OCI-LY3 (cell line): Measurements from ENCODE around the gene VWC2.

Experiments
- CTCF ChIP-seq: fragments of 200-600, 300-600 bp; sonication (generic); IDR thresholded peaks from 2 replicates; pipeline ENCODE4 v1.5.1; 2014; ENCODE audit warnings: antibody characterized with exemption, low read length, low read depth
- EZH2phosphoT487 ChIP-seq: fragments of 200-600 bp; shearing (Covaris generic); IDR thresholded peaks from 2 replicates; pipeline ENCODE4 v1.6.1; 2018; ENCODE audit warnings: antibody characterized with exemption, mixed run types, low read depth

- TF ChIP-seq CTCF, result no peak
- no peak for TF ChIP-seq EZH2phosphoT487
Observed at GRCh38 chr7:49855281-49855980, 82.0 kb downstream of the VWC2 start.
